Mesothelial cell of epicardium (in vitro differentiated cells): ENCODE measurements around the gene BRAT1. TPM values are rescaled to one million over a fixed set of nuclear protein-coding genes. Genes with fewer than 3 reads are reported as not detected.

Source experiments
- DNase-seq, 2 experiments: peaks; one replicate each; pipeline ENCODE4 v3.0.0; 2021; ENCODE audit warnings: low spot score in 2 of 2; ENCODE audit not compliant: unreplicated experiment in 2 of 2
- H3K27ac Mint-ChIP-seq: 2 replicates; pipeline ENCODE4 v1.8.0; 2021; ENCODE audit warnings: mixed read lengths
- H3K27me3 Mint-ChIP-seq: 2 replicates; pipeline ENCODE4 v1.8.0; 2021; ENCODE audit warnings: low read depth, mixed read lengths
- H3K36me3 Mint-ChIP-seq: 2 replicates; pipeline ENCODE4 v1.8.0; 2021; ENCODE audit warnings: mixed read lengths
- H3K4me1 Mint-ChIP-seq: 2 replicates; pipeline ENCODE4 v1.8.0; 2021; ENCODE audit warnings: mixed read lengths
- H3K4me3 Mint-ChIP-seq: 2 replicates; pipeline ENCODE4 v1.8.0; 2021; ENCODE audit warnings: mild to moderate bottlenecking, moderate library complexity, mixed read lengths
- H3K9me3 Mint-ChIP-seq: 2 replicates; pipeline ENCODE4 v1.8.0; 2021; ENCODE audit warnings: mixed read lengths
- total RNA-seq: library from RNA; stranded (reverse); gene quantifications from 3 replicates; pipeline ENCODE4 v1.2.1, GENCODE V29; 2021
- TF ChIP-seq, protein P1 (sequence below): fragments of 200-600 bp; sonication (generic); IDR thresholded peaks from one replicate; pipeline ENCODE4 v1.5.0; 2021; ENCODE audit warnings: antibody characterized with exemption; ENCODE audit not compliant: unreplicated experiment

Gene BRAT1
- total RNA-seq, 1 donor from 2014 or later: 47.6 TPM

DNA sequence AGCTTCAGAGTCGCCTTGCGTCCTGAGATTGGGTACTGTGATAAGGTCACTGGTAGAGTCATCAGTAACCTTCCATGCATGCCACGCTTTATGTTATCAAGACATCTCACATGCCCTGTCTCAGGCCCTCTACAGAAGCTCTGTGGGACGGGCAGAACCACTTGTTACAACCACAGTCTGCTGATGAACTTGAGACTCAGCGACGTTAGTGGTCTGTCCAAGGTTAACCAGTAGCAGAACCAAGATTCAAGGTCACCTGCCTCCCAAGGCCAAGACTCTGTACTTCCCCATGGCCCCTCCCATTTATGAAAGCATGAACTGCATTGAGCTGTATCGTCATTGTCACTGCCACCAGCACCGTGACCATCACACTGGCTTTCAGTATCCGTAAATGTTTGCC lies 18.4 kb upstream of the BRAT1 start:
- Mint-ChIP-seq H3K27ac (no peak overlapping the region), H3K4me3 (no peak overlapping the region), H3K4me1 (no peaks in the 10 kb centered on the region), H3K27me3 (no peaks in the 10 kb centered on the region), H3K9me3 (no peaks in the 10 kb centered on the region), H3K36me3 (peaks cover 17% of the 10 kb centered on the region)
- no peak for DNase-seq
- TF ChIP-seq, protein P1, sequence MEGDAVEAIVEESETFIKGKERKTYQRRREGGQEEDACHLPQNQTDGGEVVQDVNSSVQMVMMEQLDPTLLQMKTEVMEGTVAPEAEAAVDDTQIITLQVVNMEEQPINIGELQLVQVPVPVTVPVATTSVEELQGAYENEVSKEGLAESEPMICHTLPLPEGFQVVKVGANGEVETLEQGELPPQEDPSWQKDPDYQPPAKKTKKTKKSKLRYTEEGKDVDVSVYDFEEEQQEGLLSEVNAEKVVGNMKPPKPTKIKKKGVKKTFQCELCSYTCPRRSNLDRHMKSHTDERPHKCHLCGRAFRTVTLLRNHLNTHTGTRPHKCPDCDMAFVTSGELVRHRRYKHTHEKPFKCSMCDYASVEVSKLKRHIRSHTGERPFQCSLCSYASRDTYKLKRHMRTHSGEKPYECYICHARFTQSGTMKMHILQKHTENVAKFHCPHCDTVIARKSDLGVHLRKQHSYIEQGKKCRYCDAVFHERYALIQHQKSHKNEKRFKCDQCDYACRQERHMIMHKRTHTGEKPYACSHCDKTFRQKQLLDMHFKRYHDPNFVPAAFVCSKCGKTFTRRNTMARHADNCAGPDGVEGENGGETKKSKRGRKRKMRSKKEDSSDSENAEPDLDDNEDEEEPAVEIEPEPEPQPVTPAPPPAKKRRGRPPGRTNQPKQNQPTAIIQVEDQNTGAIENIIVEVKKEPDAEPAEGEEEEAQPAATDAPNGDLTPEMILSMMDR: no peak

DNA sequence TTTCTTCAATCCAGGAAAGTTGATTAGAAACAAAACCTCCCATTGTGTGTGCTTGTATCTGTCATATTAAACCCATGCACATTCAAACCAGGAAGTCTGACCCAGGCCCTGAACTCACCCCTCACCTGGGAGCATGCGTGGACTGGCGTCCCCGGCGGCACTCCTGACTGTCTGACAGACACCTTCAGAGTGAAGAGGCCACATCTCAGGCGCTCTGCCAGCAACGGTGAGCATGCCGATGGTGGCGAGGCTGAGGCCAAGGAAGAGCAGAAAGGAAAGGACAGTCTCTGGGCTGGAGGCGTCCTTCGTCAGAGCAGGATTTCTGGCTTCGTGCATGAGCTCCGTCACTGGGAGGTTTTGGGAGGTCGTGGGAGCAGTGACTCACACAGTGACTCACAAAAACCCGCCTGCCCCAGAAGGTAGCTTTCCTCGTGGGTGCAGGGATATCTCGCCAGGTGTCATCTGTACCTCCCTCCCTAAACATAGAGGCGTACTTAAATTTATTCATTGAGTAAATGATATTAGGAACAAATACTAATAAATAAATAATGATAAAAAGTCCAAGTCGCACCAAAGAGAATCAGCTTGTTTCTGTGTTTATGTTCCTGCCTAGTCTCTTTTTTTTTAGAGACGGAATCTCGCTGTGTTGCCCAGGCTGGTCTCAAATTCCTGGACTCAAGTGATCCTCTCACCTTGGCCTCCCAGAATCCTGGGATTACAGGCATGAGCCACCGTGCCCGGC lies 16.9 kb upstream of the BRAT1 start:
- Mint-ChIP-seq H3K4me1 (no peaks in the 10 kb centered on the region), H3K4me3 (no peak overlapping the region), H3K27ac (no peak overlapping the region), H3K36me3 (peaks cover 17% of the 10 kb centered on the region), H3K9me3 (no peaks in the 10 kb centered on the region), H3K27me3 (no peaks in the 10 kb centered on the region)
- TF ChIP-seq, protein P1: no peak
- no peak for DNase-seq

DNA sequence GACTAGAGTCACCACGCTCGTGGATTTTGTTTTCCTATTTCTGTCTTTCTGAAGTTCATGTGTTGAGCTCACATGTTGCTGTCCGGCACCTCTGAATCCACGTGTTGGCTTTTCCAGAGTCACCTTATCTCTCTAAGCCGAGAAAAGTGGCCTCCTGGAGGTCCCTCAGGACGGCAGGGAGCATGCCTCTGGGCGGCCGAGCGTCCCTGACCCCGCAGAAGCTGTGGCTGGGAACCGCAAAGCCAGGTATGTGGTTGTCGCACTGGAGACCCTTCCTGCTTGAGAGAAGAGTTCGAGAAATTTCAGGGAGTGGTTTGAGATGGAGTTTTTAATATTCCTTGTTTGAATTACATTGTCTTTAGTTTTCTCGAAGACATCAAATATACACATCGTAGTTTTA lies 16.1 kb upstream of the BRAT1 start:
- Mint-ChIP-seq H3K4me3 (no peak overlapping the region), H3K36me3 (peaks cover 14% of the 10 kb centered on the region), H3K27me3 (no peaks in the 10 kb centered on the region), H3K9me3 (no peaks in the 10 kb centered on the region), H3K4me1 (no peaks in the 10 kb centered on the region), H3K27ac (no peak overlapping the region)
- no peak for DNase-seq
- TF ChIP-seq, protein P1: no peak

DNA sequence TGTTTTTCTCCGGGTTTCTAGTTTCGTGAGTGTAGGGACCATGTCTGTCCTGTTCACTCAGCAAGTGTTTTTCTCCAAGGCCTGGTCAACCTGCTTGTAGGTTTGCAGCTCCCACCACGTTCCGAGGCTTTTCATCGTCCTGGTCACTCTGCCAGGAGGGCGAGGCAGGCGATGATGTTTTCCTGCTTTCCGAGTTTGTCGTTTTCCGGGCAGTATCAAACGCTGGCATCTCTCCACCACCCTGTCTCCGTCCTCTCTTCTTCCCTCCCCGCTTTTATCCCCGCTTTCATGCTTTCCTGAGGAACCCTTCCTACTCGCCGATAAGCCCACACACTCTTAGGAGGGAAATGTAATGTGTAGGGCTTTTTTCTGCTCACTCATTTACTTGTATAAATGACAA lies 14.7 kb upstream of the BRAT1 start:
- no peak overlapping the region for H3K27ac Mint-ChIP-seq
- H3K4me1 Mint-ChIP-seq: no peaks in the 10 kb centered on the region

DNA sequence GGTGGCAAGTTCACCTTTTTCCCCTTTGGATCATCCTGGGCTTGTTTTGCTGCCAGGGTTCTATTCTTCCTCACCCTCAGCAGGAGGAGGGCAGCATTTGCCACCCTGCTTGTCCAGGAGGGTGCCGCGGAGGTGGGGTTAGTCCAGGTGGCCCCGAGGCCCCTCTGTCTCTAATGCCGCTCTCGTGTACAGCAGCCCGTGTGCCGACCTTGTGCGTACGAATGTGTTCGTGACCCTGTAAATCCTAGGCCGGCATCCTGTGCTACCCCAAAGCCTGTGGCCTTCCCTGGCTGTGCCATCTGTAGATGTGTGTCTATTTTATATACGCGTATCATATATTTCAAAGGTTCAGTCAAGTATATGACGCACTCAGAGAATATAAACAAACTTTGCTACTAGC lies 14.1 kb upstream of the BRAT1 start:
- Mint-ChIP-seq H3K4me3 (no peak overlapping the region), H3K27ac (no peak overlapping the region), H3K27me3 (no peaks in the 10 kb centered on the region), H3K36me3 (peaks cover 12% of the 10 kb centered on the region), H3K9me3 (no peaks in the 10 kb centered on the region), H3K4me1 (no peaks in the 10 kb centered on the region)
- TF ChIP-seq, protein P1: no peak
- DNase-seq: no peak

More for the DNA sequence above, 14.7 kb upstream of the BRAT1 start:
- H3K36me3 Mint-ChIP-seq: peaks cover 8% of the 10 kb centered on the region
- no peaks in the 10 kb centered on the region for H3K27me3 Mint-ChIP-seq
- TF ChIP-seq, protein P1: no peak
- H3K9me3 Mint-ChIP-seq: no peaks in the 10 kb centered on the region
- no peak for DNase-seq
- no peak overlapping the region for H3K4me3 Mint-ChIP-seq
